OCI-LY1 (cell line): ENCODE results near the gene PRKCE.

Source experiments
- EZH2 ChIP-seq: fragments of 200-600 bp; sonication (generic), shearing (Covaris generic); IDR thresholded peaks from 2 replicates; pipeline ENCODE4 v1.8.0; 2017; ENCODE audit warnings: borderline replicate concordance, mixed run types, mild to moderate bottlenecking, antibody characterized with exemption, low read length, moderate library complexity, mixed read lengths
- TF ChIP-seq, protein P1 (sequence below): fragments of 200-600 bp; sonication (generic), shearing (Covaris generic); IDR thresholded peaks from 2 replicates; pipeline ENCODE4 v1.5.1; 2017; ENCODE audit warnings: mild to moderate bottlenecking, antibody characterized with exemption, low read length, moderate library complexity, mixed read lengths

- TF ChIP-seq, protein P1, sequence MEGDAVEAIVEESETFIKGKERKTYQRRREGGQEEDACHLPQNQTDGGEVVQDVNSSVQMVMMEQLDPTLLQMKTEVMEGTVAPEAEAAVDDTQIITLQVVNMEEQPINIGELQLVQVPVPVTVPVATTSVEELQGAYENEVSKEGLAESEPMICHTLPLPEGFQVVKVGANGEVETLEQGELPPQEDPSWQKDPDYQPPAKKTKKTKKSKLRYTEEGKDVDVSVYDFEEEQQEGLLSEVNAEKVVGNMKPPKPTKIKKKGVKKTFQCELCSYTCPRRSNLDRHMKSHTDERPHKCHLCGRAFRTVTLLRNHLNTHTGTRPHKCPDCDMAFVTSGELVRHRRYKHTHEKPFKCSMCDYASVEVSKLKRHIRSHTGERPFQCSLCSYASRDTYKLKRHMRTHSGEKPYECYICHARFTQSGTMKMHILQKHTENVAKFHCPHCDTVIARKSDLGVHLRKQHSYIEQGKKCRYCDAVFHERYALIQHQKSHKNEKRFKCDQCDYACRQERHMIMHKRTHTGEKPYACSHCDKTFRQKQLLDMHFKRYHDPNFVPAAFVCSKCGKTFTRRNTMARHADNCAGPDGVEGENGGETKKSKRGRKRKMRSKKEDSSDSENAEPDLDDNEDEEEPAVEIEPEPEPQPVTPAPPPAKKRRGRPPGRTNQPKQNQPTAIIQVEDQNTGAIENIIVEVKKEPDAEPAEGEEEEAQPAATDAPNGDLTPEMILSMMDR, result no peak
- no peak for TF ChIP-seq EZH2
Measured at GRCh38 chr2:45965871-45966498, 314.5 kb downstream of the PRKCE start.
